SH-SY5Y (cell line): ENCODE data around the gene GHRH.

ENCODE experiments used
- GATA2 ChIP-seq: IDR thresholded peaks from 2 replicates; pipeline ENCODE4 v1.6.1; 2011; ENCODE audit warnings: mild to moderate bottlenecking, low read depth, low read length
- GATA3 ChIP-seq: IDR thresholded peaks from 2 replicates; pipeline ENCODE4 v1.6.1; 2011; ENCODE audit warnings: low read depth, mild to moderate bottlenecking, low read length, moderate library complexity

The GHRH gene

DNA sequence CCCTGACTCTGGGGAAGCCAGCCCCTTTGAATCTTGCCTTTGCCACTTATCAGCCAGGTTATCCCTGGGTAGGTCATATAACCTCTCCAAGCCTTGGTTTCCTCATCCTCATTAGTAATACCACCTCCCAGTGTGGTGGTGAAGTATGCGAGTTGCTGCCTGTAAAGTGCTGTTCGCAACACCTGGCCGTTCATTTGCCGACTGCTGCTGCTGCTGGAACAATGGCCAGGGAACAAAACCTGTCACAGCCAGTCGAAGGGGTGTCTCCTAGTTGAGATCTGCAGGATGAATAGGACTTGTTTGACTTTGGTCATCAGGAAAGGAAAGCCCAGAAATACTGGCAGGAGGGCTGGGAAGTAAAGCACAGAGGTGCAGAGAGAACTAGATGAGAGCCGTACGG, 34.0 kb upstream of the GHRH start:
- no peak for TF ChIP-seq GATA2
- TF ChIP-seq GATA3: no peak

DNA sequence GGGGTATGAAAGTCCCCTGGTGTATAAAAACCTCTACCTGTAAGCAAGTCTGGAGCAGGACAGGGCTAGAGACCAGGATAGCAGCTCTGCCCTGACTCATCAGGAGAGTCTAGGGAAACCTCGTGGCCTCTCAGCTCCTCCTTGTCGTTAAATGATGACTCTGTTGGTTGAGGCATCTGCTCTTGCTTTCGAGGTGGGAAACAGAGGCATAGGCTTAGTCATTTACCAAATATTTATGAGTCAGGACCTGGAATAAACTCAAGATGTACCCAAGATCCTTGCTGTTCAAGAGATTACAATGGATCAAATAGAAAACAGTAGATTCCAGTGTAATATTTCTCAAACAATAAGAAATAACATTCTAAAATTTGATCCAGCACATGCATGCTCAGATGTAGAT, 33.4 kb upstream of the GHRH start:
- TF ChIP-seq GATA2: no peak
- no peak for TF ChIP-seq GATA3

- TF ChIP-seq GATA2 (no peak), GATA3 (no peak)
These were observed 32.8 kb upstream of the GHRH start for GRCh38 chr20:37294262-37294981.

DNA sequence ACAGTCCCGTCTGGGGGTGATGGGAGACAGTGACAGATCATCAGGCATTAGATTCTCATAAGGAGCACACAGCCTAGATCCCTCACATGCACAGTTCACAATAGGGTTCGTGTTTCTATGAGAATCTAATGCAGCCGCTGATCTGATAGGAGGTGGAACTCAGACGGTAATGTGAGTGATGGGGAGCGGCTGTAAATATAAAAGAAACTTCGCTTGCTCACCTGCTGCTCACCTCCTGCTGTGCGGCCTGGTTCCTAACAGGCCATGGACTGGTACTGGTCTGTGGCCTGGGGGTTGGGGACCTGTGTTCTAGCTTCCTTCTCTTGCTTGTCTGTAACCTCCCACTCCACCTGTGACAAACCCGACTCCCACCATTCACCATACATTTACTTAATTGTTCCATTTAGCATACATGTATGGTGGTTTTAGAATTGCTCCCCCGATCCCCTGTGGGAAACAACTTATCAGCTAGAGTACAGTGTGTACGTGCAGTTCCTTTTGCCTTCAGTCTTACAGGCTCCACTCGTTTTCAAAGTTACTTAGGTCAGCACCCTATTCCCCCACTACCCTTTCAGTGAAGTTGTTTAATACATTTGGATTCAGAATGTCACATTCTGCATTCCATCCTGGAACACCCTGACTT, 31.8 kb upstream of the GHRH start:
- no peak for TF ChIP-seq GATA2
- no peak for TF ChIP-seq GATA3

GRCh38 chr20:37291724-37292126, 30.1 kb upstream of the GHRH start:
- TF ChIP-seq GATA2: no peak
- no peak for TF ChIP-seq GATA3

DNA sequence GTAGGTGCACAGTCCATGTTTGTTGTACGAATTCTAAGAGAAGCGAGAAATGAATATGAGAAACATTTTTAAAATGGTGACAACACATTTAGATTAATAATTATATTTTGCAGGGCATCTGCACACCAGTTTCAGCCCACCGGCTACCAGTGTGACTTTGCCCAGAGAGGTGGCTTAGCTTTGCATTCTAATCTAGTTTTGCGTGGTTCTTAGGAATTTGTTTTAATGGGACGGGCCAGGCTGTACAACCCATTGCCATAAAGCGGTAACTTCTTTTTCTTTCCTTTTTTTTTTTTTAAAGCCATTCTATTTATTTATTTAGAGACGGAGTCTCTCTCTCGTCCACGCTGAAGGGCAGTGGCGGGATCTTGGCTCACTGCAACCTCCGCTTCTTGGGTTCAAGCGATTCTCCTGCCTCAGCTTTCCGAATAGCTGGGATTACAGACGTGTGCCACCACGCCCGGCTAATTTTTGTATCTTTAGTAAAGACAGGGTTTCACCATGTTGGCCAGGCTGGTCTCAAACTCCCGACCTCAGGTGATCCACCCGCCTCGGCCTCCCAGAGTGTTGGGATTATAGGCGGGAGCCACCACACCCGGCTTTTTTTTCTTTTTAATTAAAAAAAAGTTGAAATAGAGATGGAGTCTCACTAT, 28.7 kb upstream of the GHRH start:
- TF ChIP-seq GATA2 (no peak), GATA3 (no peak)

- no peak for TF ChIP-seq GATA2
- TF ChIP-seq GATA3: no peak
These were observed 26.5 kb upstream of the GHRH start for GRCh38 chr20:37288091-37288490.

- TF ChIP-seq GATA3 (no peak), GATA2 (no peak)
These were observed 24.2 kb upstream of the GHRH start for GRCh38 chr20:37285664-37286374.

DNA sequence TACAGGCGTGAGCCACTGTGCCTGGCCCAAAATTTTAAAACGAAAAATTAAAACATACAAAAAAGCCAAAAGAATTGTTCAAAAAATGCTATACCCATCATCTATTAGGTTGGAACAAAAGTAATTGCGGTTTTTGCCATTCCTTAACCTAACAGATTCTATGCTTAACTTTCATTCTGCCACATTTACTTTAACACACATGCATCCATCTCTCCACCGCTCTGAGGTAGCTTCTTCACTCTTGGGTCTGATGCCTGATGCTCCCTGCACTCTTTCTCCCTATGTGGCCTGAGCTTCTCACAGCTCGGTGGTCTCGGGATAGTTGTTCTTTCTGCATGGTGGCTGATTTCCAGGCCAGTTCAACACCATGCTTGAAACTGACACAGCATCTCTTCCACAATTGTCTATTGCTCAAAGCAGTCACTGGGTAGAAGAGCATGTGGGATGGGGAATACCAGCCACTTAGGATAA, 23.1 kb upstream of the GHRH start:
- TF ChIP-seq GATA2: no peak
- TF ChIP-seq GATA3: no peak

DNA sequence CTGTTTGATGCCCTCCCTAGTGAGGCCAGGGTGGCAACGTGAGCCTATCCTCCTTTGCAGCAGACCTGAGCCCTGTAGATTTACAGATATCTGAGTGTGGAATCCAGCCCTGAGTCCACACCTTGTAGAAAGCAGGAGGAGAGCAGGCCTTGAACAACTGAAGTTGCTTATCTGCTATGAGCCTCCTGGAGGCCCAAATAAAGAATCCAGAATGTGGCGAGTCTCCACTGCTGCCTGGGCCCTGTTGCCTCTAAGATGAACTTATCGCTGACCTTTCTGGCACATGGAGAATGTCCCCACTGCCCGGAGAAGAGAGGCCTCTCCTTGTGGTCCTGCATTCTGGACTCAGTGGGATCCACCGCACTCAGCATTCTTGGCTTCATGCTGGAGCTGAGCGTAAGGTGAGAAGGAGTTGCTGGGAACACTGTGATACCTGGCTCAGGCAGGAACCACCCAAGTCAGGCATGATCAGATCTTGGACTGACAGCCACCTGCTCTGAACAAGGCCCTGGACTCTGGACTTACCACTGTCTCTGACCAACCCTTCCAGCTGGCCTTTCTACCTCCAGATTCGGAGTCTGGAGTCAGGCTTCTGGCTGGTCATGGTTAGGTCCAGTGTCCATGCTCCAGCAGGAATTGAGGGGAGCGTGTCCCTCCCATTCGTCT, 22.0 kb upstream of the GHRH start:
- TF ChIP-seq GATA3 (no peak), GATA2 (no peak)

GRCh38 chr20:37282556-37282955, 20.9 kb upstream of the GHRH start:
- TF ChIP-seq GATA2 (no peak), GATA3 (no peak)

DNA sequence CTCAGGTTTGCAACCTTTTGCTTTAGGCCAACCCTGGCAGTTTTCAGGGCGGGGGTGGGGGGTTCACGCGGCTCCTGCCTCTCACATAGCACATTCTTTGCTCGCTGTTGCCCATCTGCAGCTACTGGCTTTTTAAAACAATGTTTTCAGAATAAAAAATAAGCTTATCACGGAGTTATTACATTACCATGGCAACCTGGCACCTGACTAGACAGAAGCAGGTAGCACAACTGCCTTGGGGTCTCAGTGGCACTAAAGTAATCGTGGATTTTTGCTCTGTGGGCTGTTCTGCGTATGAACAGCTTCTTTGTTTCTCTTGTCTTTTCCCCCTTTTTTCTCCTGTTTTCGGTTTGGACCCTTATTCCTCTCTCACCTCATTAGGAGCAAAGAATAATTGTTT, 18.8 kb upstream of the GHRH start:
- TF ChIP-seq GATA2 (no peak), GATA3 (no peak)

DNA sequence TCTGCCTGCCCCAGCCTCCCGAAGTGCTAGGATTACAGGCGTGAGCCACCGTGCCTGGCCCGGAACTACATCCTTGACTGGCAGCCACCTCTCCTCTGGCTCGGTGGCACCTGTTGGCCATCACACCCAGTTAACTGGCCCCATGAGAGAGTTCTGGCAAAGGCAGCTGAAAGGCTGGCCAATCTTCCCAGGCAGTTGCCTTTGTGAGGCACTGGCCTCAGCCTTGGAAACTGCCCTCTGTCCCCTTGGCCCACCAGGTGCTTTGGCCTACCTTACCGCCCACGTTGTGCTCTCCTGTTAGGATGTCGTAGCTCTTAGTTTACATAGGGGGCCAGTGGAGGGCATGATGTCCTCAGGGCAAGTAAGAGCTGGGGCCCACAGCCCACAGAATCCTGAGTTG, 18.2 kb upstream of the GHRH start:
- TF ChIP-seq GATA3 (no peak), GATA2 (no peak)

- TF ChIP-seq GATA2: no peak
- no peak for TF ChIP-seq GATA3
These were observed 17.5 kb upstream of the GHRH start for GRCh38 chr20:37278966-37279590.
